HG03064 (cell line): ENCODE measurements around the gene NID2.

Source experiments
- ATAC-seq: cut with Tn5 transposase; IDR thresholded peaks from one replicate; pipeline ENCODE4 v1.9.1; 2021; ENCODE audit warnings: low read depth; ENCODE audit not compliant: unreplicated experiment

NID2 gene

DNA sequence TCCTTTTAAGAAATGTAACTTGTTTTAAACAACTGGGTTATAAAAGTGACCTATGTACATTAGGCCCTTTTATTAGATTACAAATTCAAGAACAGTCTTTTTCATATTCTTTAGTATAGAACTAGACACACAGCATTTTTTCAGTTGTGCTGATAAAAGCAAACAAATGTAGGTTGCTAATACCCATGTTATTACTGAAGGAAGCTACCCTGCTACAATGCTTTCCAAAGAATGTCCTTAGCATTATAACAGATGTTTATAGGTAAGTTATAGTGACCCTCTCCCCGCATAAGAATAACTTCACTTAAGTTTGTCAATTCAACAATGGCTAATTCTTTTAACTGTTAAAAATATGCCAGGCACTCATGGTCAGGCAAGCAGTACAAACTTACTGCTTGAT is 61.6 kb downstream of the NID2 start:
- no peak for ATAC-seq

DNA sequence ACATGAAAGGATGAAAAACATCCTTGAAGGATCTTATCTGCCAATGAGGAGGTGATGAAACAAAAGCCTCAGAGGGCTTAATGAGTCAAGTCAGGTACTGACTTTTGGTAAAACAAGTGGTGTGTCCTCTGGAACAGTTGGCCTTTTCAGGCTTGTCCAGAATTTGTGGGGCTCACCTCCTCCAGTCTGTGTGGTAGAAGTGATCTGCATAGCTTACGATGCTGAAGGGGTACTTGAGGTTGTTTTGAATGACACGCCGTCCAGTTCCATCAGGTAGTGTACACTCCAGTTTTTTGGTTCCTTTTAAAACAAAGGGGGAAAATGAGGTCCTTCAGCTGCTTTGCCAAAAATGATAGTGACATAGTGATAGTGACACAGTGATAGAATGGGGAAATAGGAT is 62.5 kb downstream of the NID2 start:
- ATAC-seq: no peak

DNA sequence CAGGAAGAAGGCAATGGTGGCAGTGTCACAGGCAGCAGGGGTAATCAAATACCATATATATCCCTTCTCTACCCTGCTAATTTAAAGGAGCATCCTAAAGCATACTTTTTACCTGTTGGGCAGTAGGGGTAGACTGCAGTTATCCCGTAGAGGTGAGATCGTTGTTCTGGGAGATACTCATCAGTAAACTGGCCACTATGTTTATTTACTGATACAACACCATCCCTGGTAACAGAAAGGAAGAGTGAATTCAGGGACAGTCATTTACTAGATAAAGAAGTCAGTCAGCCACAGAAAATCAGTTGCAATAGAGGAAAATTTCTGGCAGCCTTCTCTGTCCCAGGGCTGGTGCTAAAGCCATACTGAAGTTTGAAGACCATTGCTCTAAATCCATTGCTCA is 63.2 kb downstream of the NID2 start:
- ATAC-seq: no peak

DNA sequence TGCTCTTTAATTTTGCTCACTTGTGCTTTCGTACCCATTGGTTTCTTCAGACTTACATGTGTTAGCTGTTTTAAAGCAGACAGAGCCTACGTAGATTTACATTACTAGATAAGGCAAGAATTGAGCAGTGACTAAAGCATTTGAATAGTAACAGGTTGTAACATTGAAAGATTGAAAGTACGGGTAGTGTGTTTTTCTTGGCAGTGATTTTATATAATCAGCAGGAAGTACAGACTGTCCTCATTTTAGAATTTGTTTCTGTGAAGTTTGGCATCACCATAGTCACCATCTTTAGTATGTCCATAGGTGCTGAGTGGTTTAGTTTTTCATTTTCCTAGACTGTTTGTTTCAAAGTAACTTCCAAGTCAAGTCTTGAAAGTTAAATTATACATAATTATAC is 65.5 kb downstream of the NID2 start:
- no peak for ATAC-seq

DNA sequence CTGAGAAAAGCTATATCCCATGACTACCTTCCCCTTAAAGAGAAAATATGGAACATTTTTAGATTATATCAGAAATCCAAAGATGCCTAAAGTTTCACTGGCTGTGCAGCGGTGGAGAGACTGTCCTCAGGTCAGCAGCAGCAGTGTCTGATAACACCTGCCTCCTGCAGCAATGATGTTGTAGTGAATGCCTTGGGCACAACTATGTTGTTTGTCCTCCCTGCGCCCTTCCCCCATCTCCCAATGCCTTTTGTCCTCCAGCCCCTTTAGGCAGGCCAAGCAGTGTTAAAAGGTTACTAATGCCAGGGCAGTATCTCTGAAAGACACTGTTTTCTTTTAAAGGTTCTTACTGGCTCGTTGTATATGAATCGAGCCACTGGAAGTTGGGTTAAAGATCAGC is 66.3 kb downstream of the NID2 start:
- ATAC-seq: no peak

GRCh38 chr14:52000696-52001095 is 68.2 kb downstream of the NID2 start:
- no peak for ATAC-seq

DNA sequence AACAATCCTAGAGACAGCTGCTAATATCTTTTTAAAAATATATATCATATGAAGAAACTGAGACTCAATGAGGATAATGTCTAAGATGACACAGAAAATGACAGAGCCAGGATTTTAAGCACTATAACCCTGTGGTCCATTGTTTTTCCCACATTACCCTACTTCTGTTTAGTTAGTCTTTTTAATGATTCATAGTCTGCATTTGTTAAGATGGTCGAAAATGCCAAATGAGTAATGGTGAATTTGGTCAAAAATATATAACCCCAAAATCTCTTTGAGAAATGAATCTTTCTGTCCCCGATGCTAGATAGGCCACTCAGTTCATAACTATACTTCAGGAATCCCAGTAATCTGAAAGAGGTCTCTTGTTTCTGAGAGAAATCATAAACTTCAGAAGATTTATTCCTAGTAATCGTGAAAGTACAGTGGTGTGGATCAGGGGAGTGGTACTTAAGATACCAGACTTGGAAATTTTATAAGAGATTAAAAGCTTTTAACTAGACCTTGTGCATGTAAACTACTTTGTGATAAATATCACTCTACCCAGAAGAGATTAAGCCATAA is 68.8 kb downstream of the NID2 start:
- ATAC-seq: no peak

DNA sequence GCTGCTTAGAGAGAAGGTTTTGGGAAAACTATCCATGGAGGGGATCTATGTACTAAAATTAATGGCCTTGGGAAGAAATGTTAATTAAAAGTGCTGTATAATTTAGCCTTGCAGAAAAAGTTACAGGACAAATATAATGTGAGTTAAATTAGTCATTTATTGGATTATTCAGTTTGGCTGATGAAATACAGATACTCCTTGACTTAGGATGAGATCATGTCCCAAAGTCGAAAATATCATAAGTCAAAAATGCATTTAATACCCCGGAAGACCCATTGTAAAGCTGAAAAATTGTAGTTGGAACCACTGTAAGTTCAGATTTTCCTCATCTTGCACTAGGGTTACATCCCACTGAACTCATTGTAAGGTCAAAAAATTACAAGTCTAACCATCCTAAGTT is 69.8 kb downstream of the NID2 start:
- ATAC-seq: no peak

DNA sequence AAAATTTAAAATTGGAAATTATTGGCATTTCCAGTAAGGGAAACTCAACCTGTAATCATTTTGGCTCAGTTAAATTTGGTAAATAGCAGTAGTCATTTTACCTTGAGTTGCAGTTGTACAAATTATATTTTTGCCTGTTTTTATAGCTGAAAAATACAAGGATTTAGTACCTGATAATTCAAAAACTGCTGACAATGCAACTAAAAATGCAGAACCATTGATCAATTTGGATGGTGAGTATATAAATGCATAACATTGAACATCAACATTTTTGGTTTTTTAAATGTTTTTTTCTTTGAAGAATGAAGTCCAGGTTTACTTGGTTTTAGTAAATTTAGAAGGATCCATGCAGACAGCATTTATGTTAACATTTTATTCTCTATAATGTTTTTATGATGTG is 70.5 kb downstream of the NID2 start:
- no peak for ATAC-seq

- ATAC-seq: no peak
Observed at GRCh38 chr14:51996148-51996746, 72.6 kb downstream of the NID2 start.

- no peak for ATAC-seq
Observed at GRCh38 chr14:51993285-51993920, 75.5 kb downstream of the NID2 start.

DNA sequence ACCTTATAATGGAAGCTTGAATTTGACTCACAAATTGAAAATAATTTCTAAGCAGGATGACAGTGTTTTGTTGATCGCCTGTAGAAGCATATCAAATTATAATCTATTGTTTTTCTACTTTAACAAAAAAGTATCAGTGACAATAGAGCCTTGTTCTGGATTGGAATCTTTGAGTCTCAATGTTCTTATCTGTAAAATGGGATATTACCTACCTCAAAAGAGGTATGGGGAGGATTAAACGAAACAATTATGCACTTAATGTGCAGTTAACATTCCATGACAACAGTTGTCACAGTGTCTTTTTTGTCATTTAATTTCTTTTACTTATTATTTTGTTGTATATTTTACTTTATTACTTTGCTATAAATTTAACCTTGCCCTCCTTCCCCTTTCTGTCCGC is 78.4 kb downstream of the NID2 start:
- no peak for ATAC-seq

- peak; percentile 94 for ATAC-seq
Observed at GRCh38 chr14:51989293-51990234, 79.3 kb downstream of the NID2 start, which contains the start of gene RTRAF. TSS of gene RTRAF (plus strand) at chr14:51989546. CDS start at chr14:51989640, 94 bp downstream.

- ATAC-seq: no peak
Observed at GRCh38 chr14:51988221-51988620, 80.6 kb downstream of the NID2 start.

DNA sequence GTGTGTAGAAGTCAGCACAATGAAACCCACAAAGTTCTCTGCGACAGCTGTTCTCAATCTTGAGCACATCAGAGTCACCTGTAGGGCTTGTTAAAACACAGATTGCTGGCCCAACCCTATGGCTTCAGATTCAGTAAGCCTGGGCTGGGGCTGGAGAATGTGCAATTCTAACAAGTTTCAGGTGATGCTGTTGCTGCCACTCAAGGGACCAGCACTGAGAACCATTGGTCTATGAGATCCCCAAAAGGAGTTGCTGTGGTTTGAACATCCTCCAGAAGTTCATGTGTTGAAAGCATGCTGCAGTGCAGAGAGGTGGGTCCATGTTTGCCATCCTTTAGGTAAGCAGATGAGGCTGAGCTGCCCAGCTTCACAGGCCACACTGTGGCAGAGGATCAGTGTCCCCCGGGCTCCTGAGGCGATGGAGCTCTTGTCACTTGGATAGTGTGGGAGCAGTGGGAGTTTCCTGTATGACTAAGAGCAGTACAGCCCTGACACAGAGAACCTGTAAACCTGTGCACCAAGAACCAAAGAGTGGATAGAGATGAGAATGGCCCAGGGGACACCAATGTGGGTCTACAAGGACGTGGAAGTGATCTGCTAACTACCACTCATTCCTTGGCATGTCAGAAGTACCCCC is 87.5 kb downstream of the NID2 start:
- peak; percentile 63 for ATAC-seq

DNA sequence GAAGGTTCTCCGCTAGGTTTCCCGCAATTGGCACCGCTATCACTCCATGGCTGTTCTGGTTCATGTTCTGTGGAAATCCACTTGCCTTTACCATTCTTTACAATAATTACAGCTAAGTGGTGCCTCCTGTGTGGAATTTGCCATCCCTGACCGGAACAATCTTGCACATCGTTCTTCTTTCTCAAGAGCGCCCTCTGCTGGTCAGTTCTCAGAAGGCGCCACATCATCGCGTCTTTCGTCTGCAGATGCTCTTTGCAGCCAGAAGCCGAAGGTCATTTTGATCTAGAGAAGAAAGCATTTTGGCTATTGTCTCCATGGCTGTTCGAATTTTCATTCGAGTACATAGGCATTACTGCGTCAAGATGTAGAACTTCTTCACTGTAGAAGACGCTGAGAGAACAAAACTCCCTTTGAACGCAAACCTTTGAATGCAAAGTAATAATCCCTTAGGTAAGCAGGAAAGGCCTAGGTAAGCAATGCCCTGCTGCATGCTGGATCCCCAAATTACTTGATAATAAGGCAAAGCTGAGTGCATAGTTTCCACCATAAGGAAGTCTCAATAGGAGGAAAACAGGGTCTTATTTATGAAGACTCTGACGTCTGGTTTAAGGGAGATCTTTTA is 89.7 kb downstream of the NID2 start:
- no peak for ATAC-seq

DNA sequence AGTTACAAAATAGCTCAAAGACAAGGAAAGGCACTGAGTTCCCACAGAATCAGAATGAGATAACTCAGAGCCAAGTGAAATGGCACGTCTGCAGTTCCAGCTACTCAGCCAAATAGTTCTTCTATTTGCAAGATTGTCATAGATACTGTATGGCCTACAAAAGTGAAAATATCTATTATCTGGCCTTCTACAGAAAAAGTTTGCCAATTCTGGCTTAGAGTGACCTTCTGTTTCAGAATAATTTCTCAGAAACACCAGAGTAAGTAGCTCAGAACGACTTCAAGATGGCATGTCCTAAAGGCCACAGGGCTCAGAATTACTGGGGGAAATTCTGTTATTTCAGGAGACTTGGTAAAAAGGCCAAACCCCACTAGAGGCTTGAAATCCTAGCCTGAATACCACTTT is 90.2 kb downstream of the NID2 start:
- no peak for ATAC-seq

DNA sequence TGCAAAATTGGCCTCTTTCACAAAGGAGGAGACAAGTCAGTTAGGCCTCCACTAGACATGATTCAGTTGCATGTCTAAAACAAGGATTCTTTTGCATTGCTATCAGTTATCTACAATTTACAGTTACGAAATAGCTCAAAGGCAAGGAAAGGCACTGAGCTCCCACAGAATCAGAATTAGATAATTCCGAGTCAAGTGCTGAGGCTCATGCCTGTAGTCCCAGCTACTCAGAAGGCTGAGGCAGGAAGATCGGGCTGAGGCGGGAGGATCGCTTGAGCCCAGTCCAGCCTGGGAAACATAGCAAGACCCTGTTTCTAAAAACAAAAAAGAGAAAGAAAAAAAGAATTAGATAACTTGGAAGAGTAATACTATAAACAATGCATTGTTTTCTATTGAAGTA is 91.8 kb downstream of the NID2 start:
- no peak for ATAC-seq

DNA sequence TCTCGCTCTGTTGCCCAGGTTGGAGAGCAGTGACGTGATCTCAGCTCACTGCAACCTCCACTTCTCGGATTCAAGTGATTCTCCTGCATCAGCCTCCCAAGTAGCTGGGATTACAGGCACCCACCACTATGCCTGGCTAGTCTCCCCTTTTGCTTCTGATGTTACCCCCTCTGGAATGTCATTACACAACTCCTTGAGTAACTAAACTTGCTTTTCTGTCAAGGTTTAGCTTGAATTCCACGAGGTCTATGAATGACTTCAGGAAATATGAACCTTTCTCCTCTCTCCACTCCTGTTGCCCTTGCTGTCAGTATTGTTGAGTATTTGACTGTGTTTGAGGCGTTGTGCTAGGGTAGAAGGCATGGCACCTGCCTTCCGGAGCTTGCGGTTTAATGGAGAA is 96.3 kb downstream of the NID2 start:
- no peak for ATAC-seq

DNA sequence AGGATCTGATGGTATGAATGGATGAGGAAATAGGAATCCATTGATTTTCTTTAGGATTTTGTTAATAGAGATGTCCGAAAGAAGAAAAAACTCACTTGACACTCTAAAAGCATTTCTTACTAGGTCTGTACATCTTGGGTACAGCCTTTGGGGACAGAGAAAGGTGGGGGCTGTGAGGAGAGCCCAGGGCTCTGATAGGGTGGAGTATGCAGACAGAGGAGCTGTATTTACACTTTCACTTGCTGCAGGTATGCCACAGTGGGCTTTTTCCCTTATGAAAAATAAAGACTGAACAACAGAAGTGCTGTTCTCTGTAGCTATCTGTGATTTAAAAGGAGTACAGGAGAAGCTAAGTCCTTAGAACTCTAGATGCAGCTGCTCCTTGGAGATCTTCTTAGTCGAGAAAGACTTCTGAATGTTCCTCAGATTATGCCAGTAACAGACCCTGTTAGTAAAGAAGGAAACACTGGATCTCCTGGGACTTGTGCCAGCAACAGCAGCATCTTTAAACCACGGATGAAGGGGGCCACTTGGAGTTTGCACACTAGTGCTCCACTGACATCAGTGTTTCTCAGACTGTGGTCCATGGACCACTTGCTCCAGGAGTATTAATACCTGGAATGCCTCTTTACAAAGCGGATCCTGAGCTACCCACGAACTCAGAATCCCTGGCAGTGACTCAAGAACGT is 98.9 kb downstream of the NID2 start:
- no peak for ATAC-seq
